Measurements from ENCODE around the gene SOS1.
"Not testable (repeated sequence)": the region's sequence is repeated elsewhere in the genome, so short reads cannot be mapped to it uniquely, and the experiment has no call there.

The SOS1 gene

GRCh38 chr2:39065616-39066015 lies 55.2 kb downstream of the SOS1 start:
- in situ Hi-C loops (cut with HindIII; ENCODE audit: low pct_ligation_motif_present, low pct_unique_long_range_greater_than_20kb, low sequenced_read_pairs) = loop anchor here (25.0 kb wide), 1 partner anchor 172 kb away; the partner anchor contains the start of gene CDKL4
- DNase-seq = no peak

DNA sequence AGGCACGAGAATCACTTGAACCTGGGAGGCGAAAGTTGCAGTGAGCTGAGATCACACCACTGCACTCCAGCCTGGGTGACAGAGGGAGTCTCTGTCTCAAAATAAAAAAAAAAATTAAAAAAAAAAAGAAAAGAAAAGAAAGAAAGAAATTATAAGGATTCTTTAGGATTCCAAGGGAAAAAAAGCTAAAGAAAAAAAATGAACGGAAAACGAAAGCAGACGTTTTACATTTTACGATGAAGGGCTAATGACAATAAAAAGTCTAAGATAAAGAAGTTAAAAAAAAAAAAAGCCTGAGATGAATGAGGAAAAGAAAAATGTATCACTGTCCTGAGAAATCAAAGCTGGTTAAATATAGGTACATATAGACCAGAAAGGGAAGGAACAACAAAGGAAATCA lies 58.5 kb downstream of the SOS1 start:
- in situ Hi-C loops (cut with HindIII; ENCODE audit: low pct_ligation_motif_present, low pct_unique_long_range_greater_than_20kb, low sequenced_read_pairs) = loop anchor here (25.0 kb wide), 1 partner anchor 175 kb away; the partner anchor contains the start of gene CDKL4
- no peak for DNase-seq

GRCh38 chr2:39061280-39061679 lies 59.6 kb downstream of the SOS1 start:
- in situ Hi-C loops (cut with HindIII; ENCODE audit: low pct_ligation_motif_present, low pct_unique_long_range_greater_than_20kb, low sequenced_read_pairs) = loop anchor here (25.0 kb wide), 1 partner anchor 176 kb away; the partner anchor contains the start of gene CDKL4
- no peak for DNase-seq

DNA sequence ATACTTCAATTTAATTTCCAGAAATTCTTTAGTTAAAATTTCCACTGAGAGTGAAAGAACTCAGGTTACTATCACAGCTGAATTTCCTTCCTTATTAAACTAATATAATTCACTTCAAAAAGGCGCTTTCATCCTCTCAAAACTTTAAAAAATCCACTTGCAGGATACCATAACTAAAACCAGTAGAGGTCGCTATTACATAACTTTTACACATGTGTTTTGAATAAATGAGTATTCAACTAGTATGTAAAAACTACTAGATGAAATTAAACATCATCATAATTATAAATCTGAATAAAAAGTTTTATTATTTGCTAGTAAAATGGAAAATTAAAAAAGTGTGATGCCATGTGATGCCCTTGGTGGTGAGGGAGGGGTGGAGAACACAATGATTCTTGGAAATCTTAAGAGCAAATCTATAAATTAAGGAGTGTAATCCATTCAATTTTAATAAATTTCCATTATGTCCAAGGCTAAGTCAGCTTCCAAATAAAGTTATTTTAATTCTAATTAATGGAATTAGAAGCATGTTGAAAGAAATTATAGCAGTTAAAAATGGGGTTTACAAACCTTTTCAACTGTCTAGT lies 61.4 kb downstream of the SOS1 start:
- in situ Hi-C loops (cut with HindIII; ENCODE audit: low pct_ligation_motif_present, low pct_unique_long_range_greater_than_20kb, low sequenced_read_pairs) = loop anchor here (25.0 kb wide), 1 partner anchor 178 kb away; the partner anchor contains the start of gene CDKL4
- DNase-seq = peak; percentile 71

DNA sequence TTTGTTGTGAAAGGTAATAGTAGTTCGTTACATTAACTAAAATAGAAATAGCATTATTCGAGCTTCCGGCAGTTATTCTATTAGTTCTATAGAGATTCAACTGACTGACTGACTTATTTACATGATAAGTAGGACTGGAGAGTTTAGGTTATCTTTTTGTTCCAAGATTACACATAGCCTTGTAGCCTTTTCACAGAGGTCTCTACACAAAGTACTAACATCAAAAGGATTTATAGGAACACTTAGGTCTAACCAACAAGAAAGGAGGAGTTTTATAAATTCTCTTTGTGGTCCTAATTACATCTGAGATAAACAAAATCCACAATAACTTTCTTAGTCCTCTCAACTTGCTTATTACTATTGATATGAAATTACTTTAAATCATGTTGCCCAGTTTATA lies 62.8 kb downstream of the SOS1 start:
- no peak for DNase-seq
- in situ Hi-C loops (cut with HindIII; ENCODE audit: low pct_ligation_motif_present, low pct_unique_long_range_greater_than_20kb, low sequenced_read_pairs) = loop anchor here (25.0 kb wide), 1 partner anchor 179 kb away; the partner anchor contains the start of gene CDKL4

DNA sequence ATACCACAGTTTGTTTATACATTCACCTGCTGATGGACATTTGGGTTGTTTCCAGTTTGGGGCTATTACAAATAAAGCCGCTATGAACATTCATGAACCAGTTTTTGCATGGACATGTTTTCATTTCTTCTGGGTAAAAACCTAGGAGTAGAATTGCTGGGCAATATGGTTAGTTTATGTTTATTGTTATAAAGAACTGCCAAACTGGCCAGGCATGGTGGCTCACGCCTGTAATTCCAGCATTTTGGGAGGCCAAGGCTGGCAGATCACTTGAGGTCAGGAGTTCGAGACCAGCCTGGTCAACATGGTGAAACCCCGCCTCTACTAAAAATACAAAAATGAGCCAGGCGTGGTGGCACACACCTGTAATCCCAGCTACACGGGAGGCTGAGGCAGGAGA lies 68.2 kb downstream of the SOS1 start:
- not testable (repeated sequence) for DNase-seq
- in situ Hi-C loops (cut with HindIII; ENCODE audit: low pct_ligation_motif_present, low pct_unique_long_range_greater_than_20kb, low sequenced_read_pairs) = loop anchor here (25.0 kb wide), 1 partner anchor 185 kb away; the partner anchor contains the start of gene CDKL4

GRCh38 chr2:39050109-39050508 lies 70.7 kb downstream of the SOS1 start:
- in situ Hi-C loops (cut with HindIII; ENCODE audit: low pct_ligation_motif_present, low pct_unique_long_range_greater_than_20kb, low sequenced_read_pairs) = loop anchor here (25.0 kb wide), 1 partner anchor 187 kb away; the partner anchor contains the start of gene CDKL4

DNA sequence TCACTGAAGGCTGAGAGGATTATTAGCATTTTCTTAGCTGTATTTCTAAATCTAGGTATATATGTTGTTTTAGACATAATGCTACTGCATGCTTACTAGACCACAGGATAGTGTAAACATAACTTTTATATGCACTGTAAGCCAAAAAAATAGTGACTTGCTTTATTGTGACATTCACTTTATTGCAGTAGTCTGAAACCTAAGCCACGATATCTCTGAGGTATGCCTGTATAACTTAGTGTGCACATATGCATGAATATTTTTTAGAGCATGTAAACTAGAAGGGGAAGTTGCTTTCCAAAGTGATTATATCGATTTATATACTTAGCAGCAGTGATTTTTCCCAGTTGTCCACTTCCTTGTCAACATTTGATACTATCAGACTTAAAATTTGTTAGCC lies 81.8 kb downstream of the SOS1 start:
- DNase-seq = no peak
- in situ Hi-C loops (cut with HindIII; ENCODE audit: low pct_ligation_motif_present, low pct_unique_long_range_greater_than_20kb, low sequenced_read_pairs) = no loop called here

More at GRCh38 chr2:39050109-39050508, 70.7 kb downstream of the SOS1 start:
- no peak for DNase-seq

DNA sequence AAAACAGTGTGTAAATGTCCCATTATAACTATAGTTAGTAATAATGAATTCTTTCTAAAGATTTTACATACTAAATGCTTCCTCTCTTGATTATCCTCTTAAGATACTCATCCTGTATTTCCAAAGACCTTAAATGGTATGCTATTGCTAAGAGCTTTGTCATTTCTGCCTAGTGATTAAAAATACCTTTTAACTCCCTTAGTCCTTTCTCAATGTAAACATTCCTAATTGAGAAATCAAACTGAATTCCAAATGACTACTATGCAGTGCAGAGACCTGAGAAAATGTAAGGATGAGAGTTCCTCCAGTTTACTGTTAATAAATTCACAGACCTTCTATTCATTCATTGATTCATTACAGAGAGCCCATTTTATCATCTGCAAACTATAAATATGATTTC lies 86.9 kb downstream of the SOS1 start:
- no peak for DNase-seq
- in situ Hi-C loops (cut with HindIII; ENCODE audit: low pct_ligation_motif_present, low pct_unique_long_range_greater_than_20kb, low sequenced_read_pairs) = no loop called here

GRCh38 chr2:39027421-39027820 lies 93.4 kb downstream of the SOS1 start:
- DNase-seq = no peak
- in situ Hi-C loops (cut with HindIII; ENCODE audit: low pct_ligation_motif_present, low pct_unique_long_range_greater_than_20kb, low sequenced_read_pairs) = no loop called here

GRCh38 chr2:39024833-39025232 lies 96.0 kb downstream of the SOS1 start:
- peak; percentile 25 for DNase-seq
- in situ Hi-C loops (cut with HindIII; ENCODE audit: low pct_ligation_motif_present, low pct_unique_long_range_greater_than_20kb, low sequenced_read_pairs) = no loop called here

DNA sequence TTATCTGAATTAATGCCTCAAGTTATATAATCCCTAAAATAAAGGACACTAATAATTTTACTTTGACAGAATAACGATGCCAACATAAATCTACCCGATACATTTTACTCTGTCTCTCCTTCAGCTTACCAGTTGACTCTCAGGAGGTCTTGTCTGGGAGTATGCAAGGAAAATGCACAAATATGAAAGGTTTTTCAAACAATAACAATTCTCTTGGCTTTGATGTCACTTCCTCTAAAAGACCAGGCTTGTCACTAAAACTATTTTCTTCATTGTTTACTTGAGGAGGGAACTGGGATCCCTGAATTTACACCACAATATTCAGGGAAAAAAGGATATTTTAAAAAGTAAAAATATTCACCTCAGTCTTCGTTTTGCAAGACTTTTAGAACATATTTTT lies 97.2 kb downstream of the SOS1 start:
- in situ Hi-C loops (cut with HindIII; ENCODE audit: low pct_ligation_motif_present, low pct_unique_long_range_greater_than_20kb, low sequenced_read_pairs) = no loop called here
- no peak for DNase-seq

GRCh38 chr2:39022642-39023235 lies 98.1 kb downstream of the SOS1 start:
- in situ Hi-C loops (cut with HindIII; ENCODE audit: low pct_ligation_motif_present, low pct_unique_long_range_greater_than_20kb, low sequenced_read_pairs) = no loop called here
- DNase-seq = no peak

DNA sequence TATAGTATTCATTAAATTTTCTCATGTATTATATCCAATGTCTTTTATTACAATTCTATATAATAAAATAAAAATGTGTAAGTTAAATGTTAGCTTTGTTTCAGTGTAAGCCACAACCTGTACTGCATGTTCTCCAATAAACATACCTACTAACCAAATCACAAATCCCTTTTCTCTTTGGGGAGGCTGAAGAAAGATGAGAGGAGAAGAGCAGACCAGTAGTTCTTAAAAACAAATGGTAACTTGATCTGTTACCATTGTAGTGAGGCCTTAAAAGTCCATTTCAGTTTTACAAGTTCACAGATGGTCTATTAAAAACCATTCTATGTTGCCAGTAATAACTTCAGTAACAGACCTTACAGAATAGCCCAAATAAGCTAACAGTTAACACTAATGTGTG lies 100.5 kb downstream of the SOS1 start:
- in situ Hi-C loops (cut with HindIII; ENCODE audit: low pct_ligation_motif_present, low pct_unique_long_range_greater_than_20kb, low sequenced_read_pairs) = no loop called here
- no peak for DNase-seq

DNA sequence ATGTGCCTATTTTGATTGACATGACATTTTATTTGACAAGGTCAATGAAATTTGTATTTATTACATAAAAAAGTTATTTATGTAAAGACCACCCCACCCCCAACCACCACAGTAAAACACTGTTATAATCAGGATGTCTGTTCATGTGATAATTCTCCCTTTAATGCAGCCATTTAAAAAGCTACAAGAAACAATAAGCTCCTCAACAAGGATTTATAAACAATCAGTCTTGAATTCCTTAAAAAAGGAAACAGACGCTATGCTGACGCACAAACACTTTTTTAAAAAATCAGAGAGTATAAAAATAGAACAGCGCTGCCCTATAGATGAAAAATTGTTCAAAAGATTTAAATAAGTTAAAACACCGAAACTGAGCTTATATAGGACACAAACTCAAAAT lies 102.2 kb downstream of the SOS1 start:
- in situ Hi-C loops (cut with HindIII; ENCODE audit: low pct_ligation_motif_present, low pct_unique_long_range_greater_than_20kb, low sequenced_read_pairs) = no loop called here
- DNase-seq = no peak

- in situ Hi-C loops (cut with HindIII; ENCODE audit: low pct_ligation_motif_present, low pct_unique_long_range_greater_than_20kb, low sequenced_read_pairs) = no loop called here
- DNase-seq = no peak
Observed at GRCh38 chr2:39017334-39017733, 103.5 kb downstream of the SOS1 start.

DNA sequence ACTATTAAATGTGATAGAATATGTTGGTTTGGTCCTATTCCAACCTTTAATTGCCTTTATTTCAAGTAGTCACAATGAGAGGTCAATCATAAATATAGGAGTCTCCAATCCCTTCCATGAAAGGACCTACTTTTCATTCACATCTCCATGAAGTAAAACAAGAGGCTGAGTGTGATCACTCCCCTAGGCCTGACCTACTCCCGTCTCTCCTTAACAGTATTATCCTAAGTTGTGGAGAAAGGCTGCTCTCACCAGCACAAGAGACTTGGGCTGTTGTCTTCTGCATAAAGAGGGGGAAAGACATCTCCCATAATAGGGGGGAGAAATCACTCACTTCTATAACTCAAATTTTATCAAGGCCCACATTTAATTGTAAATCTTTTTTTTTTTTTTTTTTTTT lies 105.4 kb downstream of the SOS1 start:
- in situ Hi-C loops (cut with HindIII; ENCODE audit: low pct_ligation_motif_present, low pct_unique_long_range_greater_than_20kb, low sequenced_read_pairs) = no loop called here
- no peak for DNase-seq

DNA sequence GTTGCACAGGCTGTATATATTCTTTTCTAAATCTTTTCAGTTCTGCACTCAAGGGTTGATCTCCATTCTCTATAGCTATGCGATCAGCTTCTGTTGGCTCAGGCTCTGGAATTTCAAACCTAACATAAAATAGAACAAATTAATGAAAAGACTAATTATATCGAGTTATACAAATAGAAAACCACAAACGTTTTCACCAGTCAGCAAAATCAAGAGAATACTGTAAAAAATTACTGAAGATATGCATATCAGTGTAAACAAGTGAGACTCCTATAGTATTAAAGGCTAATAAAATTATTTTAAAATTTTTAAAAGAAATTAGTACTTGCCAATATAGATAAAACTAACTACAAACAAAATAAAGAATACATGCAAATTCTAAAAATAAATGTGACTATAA lies 107.0 kb downstream of the SOS1 start:
- in situ Hi-C loops (cut with HindIII; ENCODE audit: low pct_ligation_motif_present, low pct_unique_long_range_greater_than_20kb, low sequenced_read_pairs) = no loop called here
- DNase-seq = no peak

GRCh38 chr2:39008665-39009064 lies 112.2 kb downstream of the SOS1 start:
- DNase-seq = no peak
- in situ Hi-C loops (cut with HindIII; ENCODE audit: low pct_ligation_motif_present, low pct_unique_long_range_greater_than_20kb, low sequenced_read_pairs) = no loop called here

- in situ Hi-C loops (cut with HindIII; ENCODE audit: low pct_ligation_motif_present, low pct_unique_long_range_greater_than_20kb, low sequenced_read_pairs) = no loop called here
- no peak for DNase-seq
Observed at GRCh38 chr2:39007875-39008504, 112.9 kb downstream of the SOS1 start.
